Measurements from ENCODE around the gene REEP5.
"Not testable (repeated sequence)": the region's sequence is repeated elsewhere in the genome, so short reads cannot be mapped to it uniquely, and the experiment has no call there.

Gene REEP5

DNA sequence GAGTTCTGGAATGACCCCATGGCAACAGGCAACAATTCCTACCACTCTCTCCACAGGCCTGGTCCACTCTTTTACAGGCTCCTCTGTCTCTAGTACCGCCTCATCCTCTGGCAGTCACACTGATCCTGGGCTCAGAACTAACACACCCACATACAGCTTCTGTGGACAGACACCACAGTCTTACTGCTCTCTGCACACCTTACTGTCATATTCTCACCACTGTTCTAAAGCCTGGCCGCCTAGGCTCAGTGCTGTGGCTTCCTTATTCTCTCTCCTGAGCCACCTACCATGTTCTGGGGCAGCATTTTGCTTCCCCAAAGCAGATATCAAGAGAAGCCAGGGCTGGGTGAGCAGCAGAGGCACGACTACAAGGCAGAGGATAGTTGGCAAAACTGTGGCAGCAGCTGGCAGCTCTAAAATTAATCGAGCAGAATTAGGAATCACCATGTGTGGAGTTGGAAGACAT lies 14.8 kb downstream of the REEP5 start:
- Histone ChIP-seq H3K36me3 (peaks cover 30% of the 10 kb centered on the region), H3K27ac (no peak overlapping the region), H3K4me3 (ENCODE audit: low read depth, low read length) (no peak overlapping the region), H3K9me3 (ENCODE audit: severe bottlenecking) (no peaks in the 10 kb centered on the region), H3K27me3 (ENCODE audit: insufficient read depth, low read depth, severe bottlenecking) (no peaks in the 10 kb centered on the region)
- no peak for DNase-seq
- TF ChIP-seq, protein P1, sequence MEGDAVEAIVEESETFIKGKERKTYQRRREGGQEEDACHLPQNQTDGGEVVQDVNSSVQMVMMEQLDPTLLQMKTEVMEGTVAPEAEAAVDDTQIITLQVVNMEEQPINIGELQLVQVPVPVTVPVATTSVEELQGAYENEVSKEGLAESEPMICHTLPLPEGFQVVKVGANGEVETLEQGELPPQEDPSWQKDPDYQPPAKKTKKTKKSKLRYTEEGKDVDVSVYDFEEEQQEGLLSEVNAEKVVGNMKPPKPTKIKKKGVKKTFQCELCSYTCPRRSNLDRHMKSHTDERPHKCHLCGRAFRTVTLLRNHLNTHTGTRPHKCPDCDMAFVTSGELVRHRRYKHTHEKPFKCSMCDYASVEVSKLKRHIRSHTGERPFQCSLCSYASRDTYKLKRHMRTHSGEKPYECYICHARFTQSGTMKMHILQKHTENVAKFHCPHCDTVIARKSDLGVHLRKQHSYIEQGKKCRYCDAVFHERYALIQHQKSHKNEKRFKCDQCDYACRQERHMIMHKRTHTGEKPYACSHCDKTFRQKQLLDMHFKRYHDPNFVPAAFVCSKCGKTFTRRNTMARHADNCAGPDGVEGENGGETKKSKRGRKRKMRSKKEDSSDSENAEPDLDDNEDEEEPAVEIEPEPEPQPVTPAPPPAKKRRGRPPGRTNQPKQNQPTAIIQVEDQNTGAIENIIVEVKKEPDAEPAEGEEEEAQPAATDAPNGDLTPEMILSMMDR (IDR thresholded peaks at IDR 0.05; ENCODE audit: low read depth, low read length): no peak

DNA sequence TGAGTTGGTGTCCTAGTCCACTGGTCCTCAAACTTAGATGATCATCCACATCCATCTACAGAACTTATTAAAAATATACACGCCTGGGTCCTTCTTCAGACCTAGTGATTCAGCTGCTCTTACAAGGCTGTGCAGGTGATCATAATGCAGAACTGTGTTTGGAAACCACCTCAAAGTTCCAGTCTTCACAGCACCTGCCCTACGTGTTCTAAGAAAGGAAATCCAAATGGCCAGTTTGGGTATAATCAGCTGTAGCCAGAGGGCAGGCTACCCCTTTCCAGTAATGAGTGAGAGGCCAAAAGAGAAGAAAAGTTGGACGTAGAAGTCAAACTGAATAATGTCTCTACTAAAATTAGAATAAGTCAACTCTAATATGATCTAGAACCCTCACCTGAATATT lies 15.4 kb downstream of the REEP5 start:
- no peak overlapping the region for H3K27ac ChIP-seq
- peaks cover 34% of the 10 kb centered on the region for H3K36me3 ChIP-seq
- H3K27me3 ChIP-seq (ENCODE audit: insufficient read depth, low read depth, severe bottlenecking): no peaks in the 10 kb centered on the region
- TF ChIP-seq, protein P1 (IDR thresholded peaks at IDR 0.05; ENCODE audit: low read depth, low read length): no peak
- no peak overlapping the region for H3K4me3 ChIP-seq (ENCODE audit: low read depth, low read length)
- H3K9me3 ChIP-seq (ENCODE audit: severe bottlenecking): no peaks in the 10 kb centered on the region
- no peak for DNase-seq

DNA sequence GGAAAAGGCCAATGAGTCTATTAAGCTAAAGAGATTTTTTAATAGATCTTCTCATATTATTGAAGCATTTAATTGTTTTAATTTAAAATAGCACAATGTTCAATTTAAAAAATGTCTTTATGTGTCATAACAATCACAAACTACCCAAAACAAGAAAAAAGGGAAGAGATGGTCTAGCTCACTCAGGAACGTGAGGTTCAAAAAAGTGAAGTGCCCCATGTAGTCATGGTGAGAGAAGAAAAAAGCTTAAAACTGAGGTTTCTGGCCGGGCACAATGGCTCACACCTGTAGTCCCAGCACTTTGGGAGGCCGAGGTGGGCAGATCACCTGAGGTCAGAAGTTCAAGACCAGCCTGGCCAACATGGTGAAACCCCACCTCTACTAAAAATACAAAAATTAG lies 17.0 kb downstream of the REEP5 start:
- H3K36me3 ChIP-seq: peaks cover 50% of the 10 kb centered on the region
- DNase-seq; H3K27me3 ChIP-seq (ENCODE audit: insufficient read depth, low read depth, severe bottlenecking); H3K4me3 ChIP-seq (ENCODE audit: low read depth, low read length); H3K9me3 ChIP-seq (ENCODE audit: severe bottlenecking); H3K27ac ChIP-seq: not testable (repeated sequence)

DNA sequence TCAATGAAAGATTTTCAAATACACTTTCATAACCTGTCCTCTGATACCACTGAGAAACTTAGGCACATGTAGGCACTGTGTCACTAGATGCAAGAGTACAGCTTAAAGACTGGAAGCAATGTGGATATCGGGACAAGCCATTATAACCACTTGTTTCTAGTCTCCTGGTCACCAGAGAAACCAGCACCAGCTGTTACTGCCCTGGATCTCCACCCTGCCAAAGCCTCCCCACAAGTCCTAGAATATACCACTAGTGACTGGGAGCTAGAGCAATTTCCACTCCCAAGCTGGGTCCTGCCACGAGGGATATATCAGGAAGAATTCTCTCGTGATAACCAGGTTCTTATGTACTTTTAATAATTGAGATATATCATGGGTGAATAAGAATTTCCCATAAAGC lies 19.5 kb downstream of the REEP5 start:
- TF ChIP-seq, protein P1 (IDR thresholded peaks at IDR 0.05; ENCODE audit: low read depth, low read length): no peak
- peaks cover 58% of the 10 kb centered on the region for H3K36me3 ChIP-seq
- H3K27ac ChIP-seq: no peak overlapping the region
- H3K9me3 ChIP-seq (ENCODE audit: severe bottlenecking): no peaks in the 10 kb centered on the region
- H3K4me3 ChIP-seq (ENCODE audit: low read depth, low read length): no peak overlapping the region
- DNase-seq: no peak
- H3K27me3 ChIP-seq (ENCODE audit: insufficient read depth, low read depth, severe bottlenecking): no peaks in the 10 kb centered on the region

DNA sequence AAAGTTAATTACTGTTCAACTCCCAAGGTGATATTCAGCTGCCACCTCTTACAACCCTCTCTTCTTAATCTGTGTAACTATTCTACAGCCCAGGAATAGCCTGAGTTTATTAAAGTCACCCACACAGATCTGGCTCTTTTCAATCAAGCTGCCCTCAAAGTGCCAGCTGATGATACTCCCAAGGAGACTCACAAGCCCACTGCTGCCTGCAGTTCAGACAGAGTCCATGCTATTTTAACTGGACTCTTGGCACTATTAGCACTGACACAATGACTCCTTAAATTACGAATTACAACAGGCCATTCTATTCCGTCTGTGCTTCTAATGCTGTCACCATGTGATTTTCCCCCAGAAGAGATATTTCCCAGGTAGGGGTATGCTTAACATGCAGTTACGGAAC lies 26.3 kb downstream of the REEP5 start:
- peaks cover 43% of the 10 kb centered on the region for H3K36me3 ChIP-seq
- H3K27me3 ChIP-seq (ENCODE audit: insufficient read depth, low read depth, severe bottlenecking): no peaks in the 10 kb centered on the region
- TF ChIP-seq, protein P1 (IDR thresholded peaks at IDR 0.05; ENCODE audit: low read depth, low read length): no peak
- DNase-seq: no peak
- no peak overlapping the region for H3K4me3 ChIP-seq (ENCODE audit: low read depth, low read length)
- no peaks in the 10 kb centered on the region for H3K9me3 ChIP-seq (ENCODE audit: severe bottlenecking)
- H3K27ac ChIP-seq: peak overlapping the region; percentile 8; the same call in 1 of the 2 replicates

DNA sequence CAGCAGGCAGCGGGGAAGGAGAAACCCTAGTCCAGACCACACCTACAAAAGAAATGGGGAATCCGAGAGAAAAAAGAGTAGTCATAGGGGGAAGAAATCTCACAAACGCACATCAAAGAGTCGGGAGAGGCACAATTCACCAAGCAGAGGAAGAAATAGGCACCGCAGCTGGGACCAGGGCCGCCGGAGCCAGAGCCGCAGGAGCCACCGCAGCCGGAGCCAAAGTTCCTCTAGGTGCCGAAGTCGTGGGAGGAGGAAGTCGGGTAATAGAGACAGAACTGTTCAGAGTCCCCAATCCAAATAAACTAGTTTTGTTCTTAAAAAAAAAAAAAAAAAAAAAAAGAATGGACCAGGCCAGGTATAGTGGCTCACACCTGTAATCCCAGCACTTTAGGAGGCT lies 29.3 kb downstream of the REEP5 start:
- no peaks in the 10 kb centered on the region for H3K9me3 ChIP-seq (ENCODE audit: severe bottlenecking)
- DNase-seq: no peak
- H3K27ac ChIP-seq: no peak overlapping the region
- no peaks in the 10 kb centered on the region for H3K27me3 ChIP-seq (ENCODE audit: insufficient read depth, low read depth, severe bottlenecking)
- H3K4me3 ChIP-seq (ENCODE audit: low read depth, low read length): no peak overlapping the region
- TF ChIP-seq, protein P1 (IDR thresholded peaks at IDR 0.05; ENCODE audit: low read depth, low read length): no peak
- peaks cover 30% of the 10 kb centered on the region for H3K36me3 ChIP-seq

DNA sequence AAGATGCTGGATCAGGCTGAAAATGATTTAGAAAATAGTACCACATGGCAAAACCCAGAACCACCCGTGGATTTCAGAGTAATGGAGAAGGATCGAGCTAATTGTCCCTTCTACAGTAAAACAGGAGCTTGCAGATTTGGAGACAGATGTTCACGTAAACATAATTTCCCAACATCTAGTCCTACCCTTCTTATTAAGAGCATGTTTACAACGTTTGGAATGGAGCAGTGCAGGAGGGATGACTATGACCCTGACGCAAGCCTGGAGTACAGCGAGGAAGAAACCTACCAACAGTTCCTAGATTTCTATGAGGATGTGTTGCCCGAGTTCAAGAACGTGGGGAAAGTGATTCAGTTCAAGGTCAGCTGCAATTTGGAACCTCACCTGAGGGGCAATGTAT lies 30.0 kb downstream of the REEP5 start:
- H3K27ac ChIP-seq; DNase-seq; H3K27me3 ChIP-seq (ENCODE audit: insufficient read depth, low read depth, severe bottlenecking); H3K4me3 ChIP-seq (ENCODE audit: low read depth, low read length); H3K9me3 ChIP-seq (ENCODE audit: severe bottlenecking): not testable (repeated sequence)
- peaks cover 33% of the 10 kb centered on the region for H3K36me3 ChIP-seq

All from WERI-Rb-1 (cell line).